GM06990 (cell line): ENCODE data around the gene SFTPB.

ENCODE experiments used
- DNase-seq: peaks from one replicate; pipeline ENCODE4 v3.0.0-alpha.2; 2011; ENCODE audit not compliant: insufficient read length; ENCODE audit errors: extremely low read depth
- H3K27me3 ChIP-seq: replicated peaks from 2 replicates; pipeline ENCODE4 v1.6.0; 2011; ENCODE audit warnings: low read length; ENCODE audit not compliant: control insufficient read depth, insufficient read depth
- H3K36me3 ChIP-seq: 2 replicates; pipeline ENCODE4 v1.5.1; 2011; ENCODE audit warnings: low read length; ENCODE audit not compliant: control insufficient read depth, insufficient read depth
- H3K4me3 ChIP-seq: replicated peaks from 2 replicates; pipeline ENCODE4 v1.5.1; 2011; ENCODE audit warnings: low read depth, mild to moderate bottlenecking, control low read depth, low read length
- CTCF ChIP-seq: IDR thresholded peaks from 2 replicates; pipeline ENCODE4 v1.5.1; 2011; ENCODE audit warnings: low read length, control low read depth, mild to moderate bottlenecking, inconsistent platforms; ENCODE audit not compliant: insufficient read depth, poor library complexity, severe bottlenecking

The SFTPB gene

GRCh38 chr2:85712849-85713612, 45.0 kb upstream of the SFTPB start:
- H3K4me3 ChIP-seq, result no peak overlapping the region
- H3K36me3 ChIP-seq, result no peaks in the 10 kb centered on the region
- H3K27me3 ChIP-seq, result no peaks in the 10 kb centered on the region; the same call in none of the 2 replicates
- no peak for DNase-seq
- no peak for TF ChIP-seq CTCF

- Histone ChIP-seq H3K36me3 (no peaks in the 10 kb centered on the region), H3K4me3 (no peak overlapping the region), H3K27me3 (no peaks in the 10 kb centered on the region; the same call in none of the 2 replicates)
- DNase-seq, result no peak
- no peak for TF ChIP-seq CTCF
Observed at GRCh38 chr2:85712336-85712735, 44.3 kb upstream of the SFTPB start.

DNA sequence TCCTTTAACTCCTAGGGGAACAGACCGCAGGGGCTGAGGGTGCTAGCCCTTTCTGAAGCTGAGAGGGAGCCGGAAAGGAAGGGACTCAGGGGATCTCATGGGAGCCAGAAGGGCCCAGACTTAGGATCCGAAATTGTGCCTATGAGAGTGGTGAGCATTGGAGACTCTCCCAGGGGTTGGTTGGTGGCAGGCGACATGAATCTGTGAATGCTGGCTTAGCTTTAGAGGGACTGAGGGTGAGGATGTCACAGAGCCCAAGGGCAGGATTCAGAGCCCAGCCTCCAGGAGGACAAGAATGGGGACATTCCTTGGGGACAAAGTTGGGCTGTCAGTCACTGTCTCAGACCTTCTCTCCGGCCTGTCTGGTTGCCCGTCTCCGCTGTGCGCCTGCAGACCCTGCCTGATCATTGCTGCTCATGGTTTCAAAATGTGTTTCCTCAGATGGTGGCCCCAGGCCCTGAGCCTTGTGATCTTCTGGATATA, 43.6 kb upstream of the SFTPB start:
- H3K27me3 ChIP-seq, result no peaks in the 10 kb centered on the region; the same call in none of the 2 replicates
- no peak for DNase-seq
- no peak for TF ChIP-seq CTCF
- H3K36me3 ChIP-seq, result no peaks in the 10 kb centered on the region
- H3K4me3 ChIP-seq, result no peak overlapping the region

GRCh38 chr2:85710687-85711577, 42.9 kb upstream of the SFTPB start:
- Histone ChIP-seq H3K4me3 (no peak overlapping the region), H3K27me3 (no peaks in the 10 kb centered on the region; the same call in 1 of the 2 replicates), H3K36me3 (no peaks in the 10 kb centered on the region)
- DNase-seq, result no peak
- TF ChIP-seq CTCF, result no peak

DNA sequence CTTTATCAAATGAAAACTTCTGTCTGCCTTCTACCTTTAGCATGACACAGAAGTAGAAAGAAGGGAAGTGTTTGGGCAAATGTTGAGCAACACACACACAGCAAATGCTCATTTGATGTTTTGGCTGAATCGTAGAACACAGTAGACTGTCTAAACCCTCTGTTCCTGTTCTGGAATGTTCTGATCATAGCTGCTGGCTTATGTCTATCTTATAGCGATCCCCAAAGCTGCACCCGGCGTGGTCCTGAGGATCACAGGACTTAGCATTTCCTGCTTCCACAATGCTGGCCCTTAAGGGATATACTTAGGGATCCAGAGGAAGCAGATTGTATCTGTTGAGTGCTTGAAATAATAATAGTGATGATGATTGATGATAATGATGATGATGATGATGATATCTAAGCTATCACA, 41.4 kb upstream of the SFTPB start:
- Histone ChIP-seq H3K27me3 (no peaks in the 10 kb centered on the region; the same call in 1 of the 2 replicates), H3K4me3 (no peak overlapping the region), H3K36me3 (no peaks in the 10 kb centered on the region)
- TF ChIP-seq CTCF, result no peak
- no peak for DNase-seq
